ENCODE data around the gene AMH. TPM values are rescaled to one million over a fixed set of nuclear protein-coding genes. Genes with fewer than 3 reads are reported as not detected.
A peak's percentile ranks its signal among the peaks of the same experiment; 100 is the strongest.

The AMH gene
- total RNA-seq, 5 donors from 2014 or later (not counting 1 experiment from before 2014, with no cell fraction given) = 2.1 to 13.5 (median 5.3) TPM

- Mint-ChIP-seq H3K36me3 (peaks cover 3% of the 10 kb centered on the region), H3K9me3 (no peaks in the 10 kb centered on the region), H3K27ac (no peak overlapping the region), H3K4me1 (peaks cover 4 to 22% (median 8%) of the 10 kb centered on the region in 3 donors), H3K4me3 (peak overlapping the region in 1 of 3 donors; percentile 20), H3K27me3 (peaks cover 0 to 16% of the 10 kb centered on the region in 2 donors)
- H3K27me3 ChIP-seq (replicated peaks in 1 of 2; ENCODE audit: control insufficient read depth in 2 of 2, extremely low read depth in 1 of 2, insufficient read depth in 2 of 2, low read length in 1 of 2) = peaks cover 0 to 56% of the 10 kb centered on the region in 2 experiments
- ChIA-PET CTCF (no interaction called here), POLR2A (no interaction called here)
- WGBS (ENCODE audit: insufficient coverage) = 21% methylated on average over 36 of the region's 40 CpGs
- H3K4me1 ChIP-seq (ENCODE audit: control insufficient read depth in 1 of 2, extremely low read depth in 1 of 2, insufficient read depth in 2 of 2, low read length in 2 of 2) = peaks cover 5 to 46% of the 10 kb centered on the region in 2 experiments
- no peaks in the 10 kb centered on the region for H3K9me3 ChIP-seq
- H3K36me3 ChIP-seq (ENCODE audit: control insufficient read depth in 2 of 2, extremely low read depth in 1 of 2, insufficient read depth in 1 of 2, low read length in 1 of 2) = peaks cover 5 to 23% of the 10 kb centered on the region in 2 donors
- no peak for DNase-seq
- no peak overlapping the region for H3K27ac ChIP-seq (ENCODE audit: low read length)
- no peak for ATAC-seq (replicated peaks in 1 of 4)
- H3K4me3 ChIP-seq (ENCODE audit: control insufficient read depth in 1 of 2, extremely low read depth in 1 of 2, low read length in 1 of 2) = peak overlapping the region in 1 of 2 donors; percentile 67
Measured at GRCh38 chr19:2250766-2251105, 1.6 kb downstream of the AMH start.

- Mint-ChIP-seq H3K27me3 (peaks cover 0 to 16% of the 10 kb centered on the region in 2 donors), H3K36me3 (no peaks in the 10 kb centered on the region), H3K27ac (no peak overlapping the region), H3K9me3 (no peaks in the 10 kb centered on the region), H3K4me1 (peaks cover 4 to 24% (median 8%) of the 10 kb centered on the region in 3 donors), H3K4me3 (peak overlapping the region; percentile 43 to 81 (median 52))
- no peak overlapping the region for H3K27ac ChIP-seq (ENCODE audit: low read length)
- H3K4me3 ChIP-seq (ENCODE audit: control insufficient read depth in 1 of 2, extremely low read depth in 1 of 2, low read length in 1 of 2) = peak overlapping the region; percentile 52 to 67
- H3K27me3 ChIP-seq (replicated peaks in 1 of 2; ENCODE audit: control insufficient read depth in 2 of 2, extremely low read depth in 1 of 2, insufficient read depth in 2 of 2, low read length in 1 of 2) = peaks cover 0 to 50% of the 10 kb centered on the region in 2 experiments
- H3K4me1 ChIP-seq (ENCODE audit: control insufficient read depth in 1 of 2, extremely low read depth in 1 of 2, insufficient read depth in 2 of 2, low read length in 2 of 2) = peaks cover 5 to 52% of the 10 kb centered on the region in 2 experiments
- CTCF ChIA-PET = no interaction called here
- POLR2A ChIA-PET = no interaction called here
- ATAC-seq (replicated peaks in 1 of 4) (peak; percentile 6 to 29 (median 22)), DNase-seq (peak in 1 of 35 experiments; percentile 42)
- H3K9me3 ChIP-seq = no peaks in the 10 kb centered on the region
- H3K36me3 ChIP-seq (ENCODE audit: control insufficient read depth in 2 of 2, extremely low read depth in 1 of 2, insufficient read depth in 1 of 2, low read length in 1 of 2) = peaks cover 5 to 17% of the 10 kb centered on the region in 2 donors
- 6% methylated on average over 124 of the region's 125 CpGs for WGBS (ENCODE audit: insufficient coverage)
Measured at GRCh38 chr19:2251106-2252054, 2.3 kb downstream of the AMH start.

GRCh38 chr19:2252055-2252796 is 3.1 kb downstream of the AMH start:
- H3K4me1 Mint-ChIP-seq = peaks cover 9 to 29% (median 11%) of the 10 kb centered on the region in 3 donors
- CTCF ChIA-PET = interaction anchor here in 1 of 2 donors (0.6 kb wide), 1 partner anchor 1735 kb away, joined by 10 read pairs; no protein-coding TSS in a partner anchor

GRCh38 chr19:2252797-2253105 is 3.6 kb downstream of the AMH start:
- Histone ChIP-seq H3K36me3 (ENCODE audit: control insufficient read depth in 2 of 2, extremely low read depth in 1 of 2, insufficient read depth in 1 of 2, low read length in 1 of 2) (peaks cover 0 to 5% of the 10 kb centered on the region in 2 donors), H3K4me1 (ENCODE audit: control insufficient read depth in 1 of 2, extremely low read depth in 1 of 2, insufficient read depth in 2 of 2, low read length in 2 of 2) (peaks cover 5 to 63% of the 10 kb centered on the region in 2 experiments), H3K9me3 (no peaks in the 10 kb centered on the region), H3K27me3 (replicated peaks in 1 of 2; ENCODE audit: control insufficient read depth in 2 of 2, extremely low read depth in 1 of 2, insufficient read depth in 2 of 2, low read length in 1 of 2) (peaks cover 0 to 50% of the 10 kb centered on the region in 2 experiments), H3K4me3 (ENCODE audit: control insufficient read depth in 1 of 2, extremely low read depth in 1 of 2, low read length in 1 of 2) (peak overlapping the region; percentile 52 to 67), H3K27ac (ENCODE audit: low read length) (no peak overlapping the region)
- H3K4me1 Mint-ChIP-seq = peaks cover 11 to 32% (median 15%) of the 10 kb centered on the region in 3 donors
- H3K36me3 Mint-ChIP-seq = no peaks in the 10 kb centered on the region
- H3K27ac Mint-ChIP-seq = no peak overlapping the region
- 7% methylated on average over 14 of the region's 18 CpGs for WGBS (ENCODE audit: insufficient coverage)
- ATAC-seq (replicated peaks in 1 of 4) = peak in 2 of 4 experiments; percentile 3 to 5
- no peak for DNase-seq
- ChIA-PET POLR2A (interaction anchor here in 1 of 2 donors (0.5 kb wide), 1 partner anchor 8 kb away, joined by 4 read pairs; no protein-coding TSS in a partner anchor), CTCF (interaction anchor here in 1 of 2 donors (0.6 kb wide), 1 partner anchor 1735 kb away, joined by 10 read pairs; no protein-coding TSS in a partner anchor)
- H3K27me3 Mint-ChIP-seq = peaks cover 0 to 16% of the 10 kb centered on the region in 2 donors
- no peaks in the 10 kb centered on the region for H3K9me3 Mint-ChIP-seq
- H3K4me3 Mint-ChIP-seq = peak overlapping the region; percentile 71 to 81 (median 73)

More at GRCh38 chr19:2252055-2252796, 3.1 kb downstream of the AMH start:
- Mint-ChIP-seq H3K9me3 (no peaks in the 10 kb centered on the region), H3K4me3 (peak overlapping the region; percentile 71 to 81 (median 73)), H3K27me3 (peaks cover 0 to 16% of the 10 kb centered on the region in 2 donors), H3K27ac (no peak overlapping the region), H3K36me3 (no peaks in the 10 kb centered on the region)
- H3K27me3 ChIP-seq (replicated peaks in 1 of 2; ENCODE audit: control insufficient read depth in 2 of 2, extremely low read depth in 1 of 2, insufficient read depth in 2 of 2, low read length in 1 of 2) = peaks cover 0 to 50% of the 10 kb centered on the region in 2 experiments
- POLR2A ChIA-PET = interaction anchor here in 1 of 2 donors (0.5 kb wide), 1 partner anchor 9 kb away, joined by 4 read pairs; no protein-coding TSS in a partner anchor
- H3K27ac ChIP-seq (ENCODE audit: low read length) = no peak overlapping the region
- H3K4me3 ChIP-seq (ENCODE audit: control insufficient read depth in 1 of 2, extremely low read depth in 1 of 2, low read length in 1 of 2) = peak overlapping the region; percentile 52 to 67
- 14% methylated on average over 68 of the region's 74 CpGs for WGBS (ENCODE audit: insufficient coverage)
- H3K4me1 ChIP-seq (ENCODE audit: control insufficient read depth in 1 of 2, extremely low read depth in 1 of 2, insufficient read depth in 2 of 2, low read length in 2 of 2) = peaks cover 5 to 58% of the 10 kb centered on the region in 2 experiments
- H3K9me3 ChIP-seq = no peaks in the 10 kb centered on the region
- ATAC-seq (replicated peaks in 1 of 4) (no peak), DNase-seq (no peak)
- H3K36me3 ChIP-seq (ENCODE audit: control insufficient read depth in 2 of 2, extremely low read depth in 1 of 2, insufficient read depth in 1 of 2, low read length in 1 of 2) = peaks cover 0 to 9% of the 10 kb centered on the region in 2 donors

GRCh38 chr19:2253106-2254063 is 4.3 kb downstream of the AMH start:
- no peaks in the 10 kb centered on the region for H3K36me3 Mint-ChIP-seq
- DNase-seq (peak in 27 of 35 experiments; percentile 25 to 71 (median 51)), ATAC-seq (replicated peaks in 1 of 4) (peak; percentile 56 to 66 (median 59))
- no peaks in the 10 kb centered on the region for H3K9me3 Mint-ChIP-seq
- H3K36me3 ChIP-seq (ENCODE audit: control insufficient read depth in 2 of 2, extremely low read depth in 1 of 2, insufficient read depth in 1 of 2, low read length in 1 of 2) = no peaks in the 10 kb centered on the region
- peak overlapping the region; percentile 52 to 67 for H3K4me3 ChIP-seq (ENCODE audit: control insufficient read depth in 1 of 2, extremely low read depth in 1 of 2, low read length in 1 of 2)
- no peak overlapping the region for H3K27ac ChIP-seq (ENCODE audit: low read length)
- whole genome bisulfite sequencing (ENCODE audit: insufficient coverage) = 8% methylated on average over 69 of the region's 77 CpGs
- CTCF ChIA-PET = no interaction called here
- POLR2A ChIA-PET = no interaction called here
- peak overlapping the region in 1 of 2 donors; percentile 68 for H3K27ac Mint-ChIP-seq
- H3K4me1 ChIP-seq (ENCODE audit: control insufficient read depth in 1 of 2, extremely low read depth in 1 of 2, insufficient read depth in 2 of 2, low read length in 2 of 2) = peaks cover 6 to 68% of the 10 kb centered on the region in 2 experiments
- H3K9me3 ChIP-seq = no peaks in the 10 kb centered on the region
- peaks cover 18 to 38% (median 22%) of the 10 kb centered on the region in 3 donors for H3K4me1 Mint-ChIP-seq
- H3K4me3 Mint-ChIP-seq = peak overlapping the region; percentile 71 to 81 (median 73)
- H3K27me3 ChIP-seq (replicated peaks in 1 of 2; ENCODE audit: control insufficient read depth in 2 of 2, extremely low read depth in 1 of 2, insufficient read depth in 2 of 2, low read length in 1 of 2) = peaks cover 0 to 50% of the 10 kb centered on the region in 2 experiments
- H3K27me3 Mint-ChIP-seq = peaks cover 0 to 16% of the 10 kb centered on the region in 2 donors
